HCT116 (cell line): ENCODE data around the gene SPTBN4.

Experiments used
- CTCF ChIP-seq, 3 experiments: fragments of 200-600 bp in 1 of 3; sonication (generic) in 1 of 3; IDR thresholded peaks in 2 of 3; conservative IDR thresholded peaks in 1 of 3; 2 replicates each; pipeline ENCODE4 v1.5.1; 2012 to 2017; ENCODE audit warnings: low read depth in 2 of 3, low read length in 2 of 3, antibody characterized with exemption in 1 of 3, borderline replicate concordance in 1 of 3, control low read depth in 1 of 3, mild to moderate bottlenecking in 1 of 3, mixed read lengths in 1 of 3, mixed run types in 1 of 3, moderate library complexity in 1 of 3; ENCODE audit not compliant: insufficient read depth in 1 of 3
- EZH2 ChIP-seq: fragments of 200-600 bp; sonication (generic); IDR thresholded peaks from 2 replicates; pipeline ENCODE4 v1.6.1; 2017; ENCODE audit warnings: antibody characterized with exemption, mixed run types
- POLR2A ChIP-seq: IDR thresholded peaks from 2 replicates; pipeline ENCODE4 v1.7.0; 2011; ENCODE audit warnings: borderline replicate concordance; ENCODE audit not compliant: insufficient read depth, insufficient read length; ENCODE audit errors: extremely low read depth
- POLR2AphosphoS5 ChIP-seq: IDR thresholded peaks from 2 replicates; pipeline ENCODE4 v1.6.1; 2011; ENCODE audit warnings: mild to moderate bottlenecking, low read depth, low read length, moderate library complexity
- SIN3A ChIP-seq: IDR thresholded peaks from 2 replicates; pipeline ENCODE4 v1.6.1; 2012; ENCODE audit warnings: low read depth

GRCh38 chr19:40420766-40421765 lies 45.7 kb upstream of the SPTBN4 start:
- TF ChIP-seq POLR2A = peak; percentile 65
- peak in 2 of 3 experiments; percentile 87 to 97; a peak in 5 of 6 replicates for TF ChIP-seq CTCF (IDR thresholded peaks at IDR 0.05 in 2 of 3, conservative IDR thresholded peaks at IDR 0.05 in 1 of 3; ENCODE audit: borderline replicate concordance in 1 of 3, insufficient read depth in 1 of 3, low read depth in 2 of 3, low read length in 2 of 3)
- TF ChIP-seq EZH2 = no peak
- TF ChIP-seq SIN3A = peak; percentile 96; the same call in 1 of the 2 replicates
- TF ChIP-seq POLR2AphosphoS5 = peak; percentile 93
